ENCODE data around the gene ZDHHC7. TPM values are rescaled to one million over a fixed set of nuclear protein-coding genes. Genes with fewer than 3 reads are reported as not detected.

The ZDHHC7 gene
- total and polyA plus RNA-seq, 9 of the 15 experiments (the other 6 are each of a cell fraction or from before 2014, with no cell fraction given): 1.7 to 49.7 (median 37.4) TPM

DNA sequence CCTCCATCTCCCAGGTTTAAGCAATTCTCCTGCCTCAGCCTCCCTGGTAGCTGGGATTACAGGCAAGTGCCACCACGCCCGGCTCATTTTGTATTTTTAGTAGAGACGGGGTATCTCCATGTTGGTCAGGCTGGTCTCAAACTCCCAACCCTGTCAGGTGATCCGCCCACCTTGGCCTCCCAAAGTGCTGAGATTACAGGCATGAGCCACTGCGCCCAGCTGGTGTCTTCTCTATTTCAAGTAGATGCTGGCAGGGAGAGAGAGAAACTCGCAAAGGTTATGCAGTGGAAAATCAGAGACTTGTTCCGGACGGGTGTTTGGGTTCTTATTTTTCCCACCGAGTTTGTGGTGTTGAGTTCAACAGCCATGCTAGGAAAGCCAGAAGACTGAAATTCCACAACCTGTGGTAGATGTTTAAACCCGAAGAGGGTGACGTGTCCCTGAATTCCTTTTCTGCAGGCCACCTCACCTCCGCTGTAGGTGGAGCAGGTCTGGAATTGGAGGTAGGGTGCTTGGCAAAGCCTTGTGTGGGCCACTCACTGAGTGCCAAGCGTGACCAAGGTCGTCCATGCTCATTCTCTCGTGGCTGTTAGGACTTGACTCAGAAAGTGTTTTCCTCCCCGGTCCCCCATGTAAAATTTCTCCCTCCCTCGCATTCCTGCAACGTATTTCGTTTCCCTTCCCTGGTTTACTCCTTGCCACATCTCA, 7.3 kb upstream of the ZDHHC7 start:
- H3K9me3 ChIP-seq (replicated peaks; ENCODE audit: control insufficient read depth, insufficient read depth, low read depth, low read length): no peaks in the 10 kb centered on the region
- 0 out of 4 replicates have a peak overlapping the region, but pooled peaks of 1 of the 2 experiments have one; percentile 11 for H3K9ac ChIP-seq (ENCODE audit: insufficient read depth in 1 of 2, low read depth in 2 of 2, low read length in 2 of 2)
- no peak overlapping the region for H2AFZ ChIP-seq (ENCODE audit: low read depth, low read length)
- no peak overlapping the region for H3K27ac ChIP-seq (ENCODE audit: extremely low read depth, low read depth, low read length)
- intact Hi-C loops (cut with micrococcal nuclease): no loop called here
- ATAC-seq (no peak), FAIRE-seq (no peak), DNase-seq (ENCODE audit: extremely low read depth in 1 of 4, low spot score in 3 of 4) (no peak)
- POLR2A ChIA-PET: no interaction called here
- no peaks in the 10 kb centered on the region for H3K9me1 ChIP-seq (ENCODE audit: control insufficient read depth, insufficient read depth, low read length)
- H4K20me1 ChIP-seq (replicated peaks; ENCODE audit: control insufficient read depth, insufficient read depth, low read length): no peaks in the 10 kb centered on the region
- no peak overlapping the region for H3K4me2 ChIP-seq (ENCODE audit: insufficient read depth, low read length)
- BruUV-seq (replicated peaks): no TSS peak
- no peak overlapping the region for H3K4me3 ChIP-seq
- H3K4me1 ChIP-seq (replicated peaks in 1 of 2; ENCODE audit: control insufficient read depth in 2 of 2, insufficient read depth in 2 of 2, low read length in 2 of 2): peaks cover 0 to 9% of the 10 kb centered on the region in 2 experiments; a peak in 4 of 5 replicates
- 29% methylated on average over 19 of the region's 19 CpGs for WGBS (ENCODE audit: insufficient coverage, low coverage, missing lambda C conversion rate)
- H3K27me3 ChIP-seq (ENCODE audit: control insufficient read depth in 2 of 2, insufficient read depth in 2 of 2, low read length in 2 of 2): peaks cover 6 to 12% of the 10 kb centered on the region in 2 experiments; a peak in 4 of 5 replicates
- CTCF ChIA-PET (ENCODE audit: low intra/inter-chr PET ratio): interaction anchor here (0.8 kb wide), 1 partner anchor 7 kb away, joined by 3 read pairs; the partner anchor contains the start of gene ZDHHC7
- H3K79me2 ChIP-seq (ENCODE audit: control insufficient read depth, insufficient read depth, low read length): no peaks in the 10 kb centered on the region
- no peak for TF ChIP-seq HDAC8 (tag; IDR thresholded peaks at IDR 0.05)
- TF ChIP-seq ZNF589 (CRISPR knock-in tag; IDR thresholded peaks at IDR 0.05; ENCODE audit: low read depth): no peak
- TF ChIP-seq ZNF316 (IDR thresholded peaks at IDR 0.05): no peak
- no peak for TF ChIP-seq STAT5B (CRISPR knock-in tag; IDR thresholded peaks at IDR 0.05)
- TF ChIP-seq ZNF274 (IDR thresholded peaks at IDR 0.05; ENCODE audit: borderline replicate concordance, low read depth, low read length): no peak
- TF ChIP-seq PYGO2 (tag; IDR thresholded peaks at IDR 0.05): no peak
- TF ChIP-seq SMAD3 (CRISPR knock-in tag; conservative IDR thresholded peaks at IDR 0.05): no peak
- TF ChIP-seq, protein P1, sequence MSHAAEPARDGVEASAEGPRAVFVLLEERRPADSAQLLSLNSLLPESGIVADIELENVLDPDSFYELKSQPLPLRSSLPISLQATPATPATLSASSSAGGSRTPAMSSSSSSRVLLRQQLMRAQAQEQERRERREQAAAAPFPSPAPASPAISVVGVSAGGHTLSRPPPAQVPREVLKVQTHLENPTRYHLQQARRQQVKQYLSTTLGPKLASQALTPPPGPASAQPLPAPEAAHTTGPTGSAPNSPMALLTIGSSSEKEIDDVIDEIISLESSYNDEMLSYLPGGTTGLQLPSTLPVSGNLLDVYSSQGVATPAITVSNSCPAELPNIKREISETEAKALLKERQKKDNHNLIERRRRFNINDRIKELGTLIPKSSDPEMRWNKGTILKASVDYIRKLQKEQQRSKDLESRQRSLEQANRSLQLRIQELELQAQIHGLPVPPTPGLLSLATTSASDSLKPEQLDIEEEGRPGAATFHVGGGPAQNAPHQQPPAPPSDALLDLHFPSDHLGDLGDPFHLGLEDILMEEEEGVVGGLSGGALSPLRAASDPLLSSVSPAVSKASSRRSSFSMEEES (CRISPR knock-in tag; IDR thresholded peaks at IDR 0.05): no peak
- peak; percentile 31 for TF ChIP-seq EGR1 (conservative IDR thresholded peaks at IDR 0.05)
- no peak for TF ChIP-seq CCNT2 (IDR thresholded peaks at IDR 0.05; ENCODE audit: borderline replicate concordance, extremely low read depth, insufficient read length, low read depth, low read length)
- no peak for TF ChIP-seq HMG20B (CRISPR knock-in tag; IDR thresholded peaks at IDR 0.05)
- 0 out of 4 replicates have a peak, but pooled peaks of 1 of the 2 experiments have one; percentile 74 for TF ChIP-seq MCM7 (IDR thresholded peaks at IDR 0.05)
- TF ChIP-seq, protein P2, sequence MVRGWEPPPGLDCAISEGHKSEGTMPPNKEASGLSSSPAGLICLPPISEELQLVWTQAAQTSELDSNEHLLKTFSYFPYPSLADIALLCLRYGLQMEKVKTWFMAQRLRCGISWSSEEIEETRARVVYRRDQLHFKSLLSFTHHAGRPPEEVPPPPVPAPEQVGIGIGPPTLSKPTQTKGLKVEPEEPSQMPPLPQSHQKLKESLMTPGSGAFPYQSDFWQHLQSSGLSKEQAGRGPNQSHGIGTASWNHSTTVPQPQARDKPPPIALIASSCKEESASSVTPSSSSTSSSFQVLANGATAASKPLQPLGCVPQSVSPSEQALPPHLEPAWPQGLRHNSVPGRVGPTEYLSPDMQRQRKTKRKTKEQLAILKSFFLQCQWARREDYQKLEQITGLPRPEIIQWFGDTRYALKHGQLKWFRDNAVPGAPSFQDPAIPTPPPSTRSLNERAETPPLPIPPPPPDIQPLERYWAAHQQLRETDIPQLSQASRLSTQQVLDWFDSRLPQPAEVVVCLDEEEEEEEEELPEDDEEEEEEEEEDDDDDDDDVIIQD (CRISPR knock-in tag; IDR thresholded peaks at IDR 0.05): no peak
- no peak for TF ChIP-seq ZNF780A (CRISPR knock-in tag; IDR thresholded peaks at IDR 0.05)
- TF ChIP-seq PRPF4 (IDR thresholded peaks at IDR 0.05; ENCODE audit: insufficient read depth, low read depth, low read length, poor library complexity, severe bottlenecking): no peak
- TF ChIP-seq, protein P3, sequence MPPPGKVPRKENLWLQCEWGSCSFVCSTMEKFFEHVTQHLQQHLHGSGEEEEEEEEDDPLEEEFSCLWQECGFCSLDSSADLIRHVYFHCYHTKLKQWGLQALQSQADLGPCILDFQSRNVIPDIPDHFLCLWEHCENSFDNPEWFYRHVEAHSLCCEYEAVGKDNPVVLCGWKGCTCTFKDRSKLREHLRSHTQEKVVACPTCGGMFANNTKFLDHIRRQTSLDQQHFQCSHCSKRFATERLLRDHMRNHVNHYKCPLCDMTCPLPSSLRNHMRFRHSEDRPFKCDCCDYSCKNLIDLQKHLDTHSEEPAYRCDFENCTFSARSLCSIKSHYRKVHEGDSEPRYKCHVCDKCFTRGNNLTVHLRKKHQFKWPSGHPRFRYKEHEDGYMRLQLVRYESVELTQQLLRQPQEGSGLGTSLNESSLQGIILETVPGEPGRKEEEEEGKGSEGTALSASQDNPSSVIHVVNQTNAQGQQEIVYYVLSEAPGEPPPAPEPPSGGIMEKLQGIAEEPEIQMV (tag; conservative IDR thresholded peaks at IDR 0.05; ENCODE audit: low read depth): no peak
- no peak for TF ChIP-seq MAFK (IDR thresholded peaks at IDR 0.05; ENCODE audit: low read length)
- TF ChIP-seq U2AF2 (optimal IDR thresholded peaks at IDR 0.05; ENCODE audit: low read depth, low read length): no peak
- no peaks in the 10 kb centered on the region for H3K36me3 ChIP-seq (ENCODE audit: control insufficient read depth, insufficient read depth, low read length)
- in situ Hi-C loops (cut with MboI): no loop called here

Data from K562 (cell line).